MM.1S (cell line): ENCODE measurements around the gene NPFF.
A peak's percentile ranks its signal among the peaks of the same experiment; 100 is the strongest.

ENCODE experiments used
- DNase-seq: peaks from one replicate; pipeline ENCODE4 v3.0.0-alpha.2; 2015
- H2AFZ ChIP-seq: fragments of 300-600 bp; sonication (generic); 2 replicates; pipeline ENCODE4 v1.6.0; 2016; ENCODE audit warnings: antibody characterized with exemption, low read length
- H3F3A ChIP-seq: fragments of 300-600 bp; sonication (generic); 2 replicates; pipeline ENCODE4 v1.6.1; 2016; ENCODE audit warnings: mild to moderate bottlenecking, antibody characterized with exemption, low read length, moderate library complexity, mixed read lengths; ENCODE audit not compliant: insufficient read depth
- H3K27ac ChIP-seq: fragments of 300-600 bp; sonication (generic); 2 replicates; pipeline ENCODE4 v1.5.1; 2016; ENCODE audit warnings: mild to moderate bottlenecking, low read length
- H3K27me3 ChIP-seq: fragments of 300-600 bp; sonication (generic); replicated peaks from 2 replicates; pipeline ENCODE4 v1.6.0; 2016; ENCODE audit warnings: low read length; ENCODE audit not compliant: insufficient read depth
- H3K36me3 ChIP-seq: fragments of 300-600 bp; sonication (generic); replicated peaks from 2 replicates; pipeline ENCODE4 v1.6.1; 2016; ENCODE audit warnings: mild to moderate bottlenecking, low read length, mixed read lengths; ENCODE audit not compliant: insufficient read depth
- H3K4me1 ChIP-seq: fragments of 300-600 bp; sonication (generic); 2 replicates; pipeline ENCODE4 v1.6.1; 2016; ENCODE audit warnings: low read length, mixed read lengths
- H3K4me2 ChIP-seq: fragments of 300-600 bp; sonication (generic); 2 replicates; pipeline ENCODE4 v1.6.0; 2016; ENCODE audit warnings: low read depth, low read length
- H3K4me3 ChIP-seq: fragments of 300-600 bp; sonication (generic); 2 replicates; pipeline ENCODE4 v1.5.1; 2016; ENCODE audit warnings: low read length, mixed read lengths
- H3K79me2 ChIP-seq: fragments of 300-600 bp; sonication (generic); 2 replicates; pipeline ENCODE4 v1.6.1; 2016; ENCODE audit warnings: mixed run types, low read length, mixed read lengths
- H3K9ac ChIP-seq: fragments of 300-600 bp; sonication (generic); 2 replicates; pipeline ENCODE4 v1.6.1; 2016; ENCODE audit warnings: low read length, mixed read lengths
- H3K9me2 ChIP-seq: fragments of 300-600 bp; sonication (generic); replicated peaks from 2 replicates; pipeline ENCODE4 v1.6.1; 2016; ENCODE audit warnings: mild to moderate bottlenecking, low read length, mixed read lengths; ENCODE audit not compliant: insufficient read depth
- H3K9me3 ChIP-seq: fragments of 300-600 bp; sonication (generic); replicated peaks from 2 replicates; pipeline ENCODE4 v1.6.1; 2016; ENCODE audit warnings: mild to moderate bottlenecking, low read length, mixed read lengths; ENCODE audit not compliant: insufficient read depth
- H4K20me1 ChIP-seq: fragments of 300-600 bp; sonication (generic); 2 replicates; pipeline ENCODE4 v1.6.1; 2016; ENCODE audit warnings: mild to moderate bottlenecking, low read length, moderate library complexity, mixed read lengths; ENCODE audit not compliant: insufficient read depth
- CTCF ChIP-seq: fragments of 300-600 bp; sonication (generic); IDR thresholded peaks from 2 replicates; pipeline ENCODE4 v1.5.1; 2016; ENCODE audit warnings: antibody characterized with exemption, low read length, mixed read lengths
- EZH2 ChIP-seq: fragments of 300-600 bp; sonication (generic); optimal IDR thresholded peaks from 2 replicates; pipeline ENCODE3; 2017; ENCODE audit warnings: low read depth, mild to moderate bottlenecking, antibody characterized with exemption, low read length, mixed read lengths
- EZH2phosphoT487 ChIP-seq: fragments of 300-600 bp; sonication (generic); IDR thresholded peaks from 2 replicates; pipeline ENCODE4 v1.6.1; 2018; ENCODE audit warnings: antibody characterized with exemption, low read length

NPFF gene

GRCh38 chr12:53466640-53467039, 40.6 kb downstream of the NPFF start:
- Histone ChIP-seq H3K79me2 (peaks cover 90% of the 10 kb centered on the region), H3K9me2 (no peaks in the 10 kb centered on the region), H3K36me3 (peaks cover 14% of the 10 kb centered on the region), H4K20me1 (no peaks in the 10 kb centered on the region; the same call in 1 of the 2 replicates), H3K9ac (peak overlapping the region; percentile 58), H3K27me3 (no peaks in the 10 kb centered on the region), H3K4me3 (no peak overlapping the region), H3K4me1 (peaks cover 90% of the 10 kb centered on the region), H3F3A (peaks cover 93% of the 10 kb centered on the region), H3K4me2 (peak overlapping the region; percentile 61), H3K27ac (peak overlapping the region; percentile 94), H2AFZ (no peak overlapping the region), H3K9me3 (no peaks in the 10 kb centered on the region)
- TF ChIP-seq EZH2phosphoT487, result no peak
- no peak for TF ChIP-seq EZH2
- TF ChIP-seq CTCF, result no peak
- DNase-seq, result no peak

GRCh38 chr12:53465679-53466078, 41.6 kb downstream of the NPFF start:
- H3K79me2 ChIP-seq, result peaks cover 91% of the 10 kb centered on the region
- H3F3A ChIP-seq, result peaks cover 96% of the 10 kb centered on the region
- H2AFZ ChIP-seq, result no peak overlapping the region
- peaks cover 91% of the 10 kb centered on the region for H3K4me1 ChIP-seq
- H3K27ac ChIP-seq, result peak overlapping the region; percentile 94
- H3K9me2 ChIP-seq, result no peaks in the 10 kb centered on the region
- H3K9ac ChIP-seq, result peak overlapping the region; percentile 58; the same call in 1 of the 2 replicates
- H3K9me3 ChIP-seq, result no peaks in the 10 kb centered on the region
- no peaks in the 10 kb centered on the region; the same call in 1 of the 2 replicates for H4K20me1 ChIP-seq
- H3K27me3 ChIP-seq, result no peaks in the 10 kb centered on the region
- peaks cover 14% of the 10 kb centered on the region for H3K36me3 ChIP-seq
- H3K4me3 ChIP-seq, result peak overlapping the region; percentile 13; the same call in 1 of the 2 replicates
- no peak for TF ChIP-seq EZH2phosphoT487
- TF ChIP-seq CTCF, result peak; percentile 42
- peak; percentile 56 for DNase-seq
- peak overlapping the region; percentile 61 for H3K4me2 ChIP-seq

GRCh38 chr12:53464685-53465418, 42.4 kb downstream of the NPFF start:
- peaks cover 99% of the 10 kb centered on the region for H3F3A ChIP-seq

More at GRCh38 chr12:53464685-53465418, 42.4 kb downstream of the NPFF start:
- Histone ChIP-seq H3K27ac (peak overlapping the region; percentile 94), H4K20me1 (no peaks in the 10 kb centered on the region; the same call in 1 of the 2 replicates), H3K9ac (peak overlapping the region; percentile 58), H3K79me2 (peaks cover 94% of the 10 kb centered on the region), H3K9me3 (no peaks in the 10 kb centered on the region), H3K9me2 (no peaks in the 10 kb centered on the region), H3K4me3 (peak overlapping the region; percentile 13; the same call in 1 of the 2 replicates), H2AFZ (no peak overlapping the region), H3K4me1 (peaks cover 91% of the 10 kb centered on the region), H3K4me2 (peak overlapping the region; percentile 61), H3K36me3 (peaks cover 14% of the 10 kb centered on the region), H3K27me3 (no peaks in the 10 kb centered on the region)
- peak; percentile 6 for DNase-seq
- TF ChIP-seq CTCF (no peak), EZH2phosphoT487 (no peak), EZH2 (no peak)
